ENCODE data around the gene HNRNPA2B1. TPM values are rescaled to one million over a fixed set of nuclear protein-coding genes. Genes with fewer than 3 reads are reported as not detected.

The HNRNPA2B1 gene
- total RNA-seq, 4 donors from 2014 or later: 206 to 296 (median 285) TPM

- no peak for DNase-seq (ENCODE audit: low spot score)
- no peak for TF ChIP-seq CTCF (IDR thresholded peaks at IDR 0.05)
- no peak for ATAC-seq (ENCODE audit: low FRiP score)
Measured at GRCh38 chr7:26203016-26203415, 2.5 kb upstream of the HNRNPA2B1 start.

GRCh38 chr7:26202019-26202990, 1.8 kb upstream of the HNRNPA2B1 start:
- DNase-seq (ENCODE audit: low spot score) (no peak), ATAC-seq (ENCODE audit: low FRiP score) (peak; percentile 8)
- TF ChIP-seq CTCF (IDR thresholded peaks at IDR 0.05): no peak

GRCh38 chr7:26201247-26202018, 887 bp upstream of the HNRNPA2B1 start, which contains the start of gene CBX3:
CBX3 (plus strand) TSS chr7:26201745; CDS start chr7:26202999, 1,254 bp downstream.
- TF ChIP-seq CTCF (IDR thresholded peaks at IDR 0.05): no peak
- ATAC-seq (ENCODE audit: low FRiP score) (peak; percentile 72), DNase-seq (ENCODE audit: low spot score) (peak; percentile 53)

- ATAC-seq (ENCODE audit: low FRiP score): peak; percentile 2
- DNase-seq (ENCODE audit: low spot score): peak; percentile 52
- TF ChIP-seq CTCF (IDR thresholded peaks at IDR 0.05): no peak
Measured at GRCh38 chr7:26200038-26200443, 505 bp downstream of the HNRNPA2B1 start.

GRCh38 chr7:26199301-26200037, 1.1 kb downstream of the HNRNPA2B1 start:
- TF ChIP-seq CTCF (IDR thresholded peaks at IDR 0.05): no peak
- DNase-seq (ENCODE audit: low spot score) (no peak), ATAC-seq (ENCODE audit: low FRiP score) (no peak)

- DNase-seq (ENCODE audit: low spot score) (no peak), ATAC-seq (ENCODE audit: low FRiP score) (no peak)
- TF ChIP-seq CTCF (IDR thresholded peaks at IDR 0.05): no peak
Measured at GRCh38 chr7:26198781-26199169, 1.8 kb downstream of the HNRNPA2B1 start.
